ENCODE measurements around the gene FNDC3B.

The FNDC3B gene

DNA sequence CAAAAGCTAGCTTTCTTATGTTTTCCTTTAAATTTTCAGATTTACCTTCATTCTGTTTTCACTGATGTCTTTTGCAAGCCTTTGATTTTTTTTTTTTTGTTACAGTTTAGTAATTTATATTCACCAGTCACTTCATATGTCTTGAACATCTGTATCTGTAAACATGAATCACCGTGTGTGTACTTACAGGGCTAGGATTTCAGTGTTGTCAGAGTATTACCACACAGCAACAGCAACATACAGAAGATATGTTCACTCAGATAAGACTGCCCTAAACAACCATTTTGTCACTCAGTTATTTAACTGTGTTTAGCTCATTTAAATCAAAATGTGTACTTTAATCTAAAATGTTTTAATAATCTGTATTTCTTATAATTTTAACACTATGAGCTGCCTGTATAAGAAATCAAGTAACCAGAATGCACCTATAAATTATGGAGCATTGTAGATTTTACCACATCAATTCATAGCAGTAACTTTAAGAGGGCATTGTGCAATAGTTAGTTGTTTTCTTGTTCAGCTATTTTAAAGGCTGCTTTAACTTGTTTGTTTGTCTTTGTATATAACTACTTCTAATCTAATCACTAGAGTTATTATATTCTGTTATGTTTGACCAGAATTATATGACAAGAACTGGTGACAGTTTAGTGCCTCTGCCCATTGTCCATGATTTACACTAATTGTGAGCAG is 358.5 kb downstream of the FNDC3B start:
- no peak for DNase-seq
- intact Hi-C loops (cut with DNase I), result no loop called here

DNA sequence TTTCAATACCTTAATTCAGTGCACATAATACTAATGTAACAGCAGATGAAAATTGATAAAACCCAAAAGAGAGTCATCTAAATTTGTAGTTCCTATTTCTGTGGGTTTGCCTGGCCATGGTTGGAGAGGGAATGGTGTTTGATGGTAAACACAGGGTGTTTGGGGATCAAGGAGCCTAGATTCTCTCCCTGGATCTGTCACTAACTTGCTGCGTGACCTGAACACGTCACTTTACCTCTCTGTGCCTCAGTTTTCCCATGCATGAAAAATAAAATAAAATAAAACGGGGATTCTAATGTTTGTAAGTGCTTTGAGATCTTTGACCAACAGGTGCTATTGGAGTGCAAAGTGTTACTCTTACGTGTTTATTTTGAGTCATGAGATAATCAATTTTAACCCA is 359.1 kb downstream of the FNDC3B start:
- no peak for DNase-seq
- intact Hi-C loops (cut with DNase I), result no loop called here

- intact Hi-C loops (cut with DNase I), result no loop called here
- no peak for DNase-seq
These were observed 362.7 kb downstream of the FNDC3B start for GRCh38 chr3:172402090-172402489.

GRCh38 chr3:172402892-172403643 is 363.7 kb downstream of the FNDC3B start:
- intact Hi-C loops (cut with DNase I), result no loop called here
- no peak for DNase-seq

- intact Hi-C loops (cut with DNase I), result no loop called here
- no peak for DNase-seq
These were observed 365.0 kb downstream of the FNDC3B start for GRCh38 chr3:172404237-172404962.

DNA sequence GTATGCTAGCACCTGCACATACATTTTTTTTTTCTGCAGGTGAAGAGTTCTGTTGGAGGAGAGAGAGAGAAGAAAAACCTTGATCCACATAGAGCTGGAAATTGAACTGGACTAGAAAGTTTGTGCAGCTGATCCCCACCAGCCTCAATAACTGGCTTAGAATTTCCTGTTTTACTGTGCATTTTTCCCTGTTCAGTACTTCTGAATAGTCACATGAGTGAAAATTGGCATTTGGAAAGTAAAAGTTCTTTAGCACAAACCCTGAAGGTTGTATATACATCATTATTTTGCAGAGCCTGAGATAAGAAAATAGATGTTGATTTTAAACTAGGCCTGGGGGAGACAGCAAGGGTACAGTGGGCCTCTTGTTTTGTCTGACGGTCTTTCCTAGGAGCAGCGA is 366.5 kb downstream of the FNDC3B start:
- no peak for DNase-seq
- intact Hi-C loops (cut with DNase I), result no loop called here

DNA sequence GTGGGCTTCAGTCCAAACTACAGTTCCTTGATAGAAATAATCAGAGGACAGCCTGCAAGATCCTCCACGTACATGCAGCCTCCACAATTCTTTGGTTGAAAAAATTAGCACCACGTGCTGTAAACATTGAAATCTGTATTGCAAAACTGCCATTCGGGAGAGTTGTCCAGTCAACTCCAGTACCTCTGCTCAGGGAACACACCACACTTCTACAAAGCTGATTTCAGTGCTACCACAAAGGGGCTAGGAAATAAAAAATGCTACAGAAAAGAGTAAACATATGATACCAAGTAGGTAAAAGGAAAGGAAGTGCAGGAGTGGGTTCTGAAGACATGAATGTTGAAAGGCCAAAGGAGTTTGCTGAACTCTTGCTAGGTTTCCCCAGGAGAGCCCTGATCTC is 368.5 kb downstream of the FNDC3B start:
- intact Hi-C loops (cut with DNase I), result no loop called here
- DNase-seq, result no peak

- intact Hi-C loops (cut with DNase I), result no loop called here
- no peak for DNase-seq
These were observed 371.5 kb downstream of the FNDC3B start for GRCh38 chr3:172410702-172411477.

DNA sequence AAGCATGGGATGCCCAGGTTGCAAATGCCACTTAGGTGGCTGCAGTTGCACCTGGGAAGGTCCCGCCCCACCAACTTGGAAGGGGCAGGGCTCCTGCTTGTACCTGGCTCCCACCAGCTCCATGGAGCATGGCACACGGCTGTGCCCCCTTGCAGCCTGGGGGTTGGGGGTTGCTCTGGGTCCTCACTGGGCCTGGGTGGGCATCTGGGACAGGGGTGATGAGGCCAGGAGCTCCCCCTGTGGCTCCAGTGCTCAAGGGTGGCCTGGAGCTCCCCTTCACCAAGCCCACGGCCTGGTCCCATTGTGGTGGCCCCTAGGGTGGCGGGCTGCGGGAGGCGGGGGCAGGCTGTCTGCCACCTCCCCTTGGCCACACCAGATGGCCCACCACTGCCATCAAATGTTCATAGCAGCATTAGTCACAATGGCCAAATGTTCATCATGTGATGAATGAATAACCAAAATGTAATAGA is 372.1 kb downstream of the FNDC3B start:
- no peak for DNase-seq

DNA sequence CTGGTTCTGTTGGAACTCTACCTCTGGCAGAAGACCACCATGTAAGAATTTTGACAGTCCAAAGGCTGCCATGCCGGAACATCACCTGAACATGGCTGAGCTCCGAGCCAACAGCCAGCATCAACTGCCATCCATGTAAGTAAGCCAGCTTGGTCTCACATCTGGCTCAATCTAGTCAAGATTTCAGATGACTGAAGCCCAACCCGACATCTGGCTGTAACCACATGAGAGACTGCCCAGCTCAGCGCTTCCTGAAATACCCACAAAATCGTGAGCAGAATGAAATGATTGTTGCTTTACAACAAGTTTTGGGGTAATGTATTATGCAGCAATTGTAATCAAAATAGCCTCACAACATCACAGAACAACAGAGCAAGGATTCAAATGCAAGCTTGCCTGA is 375.9 kb downstream of the FNDC3B start:
- intact Hi-C loops (cut with DNase I), result no loop called here

More for the DNA sequence above, 372.1 kb downstream of the FNDC3B start:
- intact Hi-C loops (cut with DNase I), result no loop called here

GRCh38 chr3:172437713-172438112 is 398.3 kb downstream of the FNDC3B start:
- DNase-seq, result no peak
- intact Hi-C loops (cut with DNase I), result no loop called here

More for the DNA sequence above, 375.9 kb downstream of the FNDC3B start:
- no peak for DNase-seq

DNA sequence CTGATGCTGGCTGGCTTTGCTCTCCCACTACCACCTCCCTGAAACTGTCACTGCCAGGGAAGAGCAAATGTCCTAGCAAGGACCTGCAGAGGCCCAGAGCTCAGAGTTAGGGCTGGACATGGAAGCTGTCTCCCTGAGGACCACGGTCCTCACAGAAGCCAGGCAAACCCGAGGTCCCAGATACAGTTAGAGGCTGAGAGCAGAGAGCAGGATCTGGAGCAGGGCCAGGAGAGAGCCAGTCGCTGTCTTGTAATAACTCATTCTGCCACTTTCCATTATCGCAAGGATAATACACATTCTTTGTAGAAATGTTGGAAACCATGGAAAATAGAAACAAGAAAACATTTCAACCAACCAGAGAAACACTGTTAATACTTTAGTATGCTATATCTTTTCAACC is 398.8 kb downstream of the FNDC3B start:
- intact Hi-C loops (cut with DNase I), result no loop called here
- DNase-seq, result no peak

- intact Hi-C loops (cut with DNase I), result no loop called here
- no peak for DNase-seq
These were observed 402.2 kb downstream of the FNDC3B start for GRCh38 chr3:172441581-172441980.

DNA sequence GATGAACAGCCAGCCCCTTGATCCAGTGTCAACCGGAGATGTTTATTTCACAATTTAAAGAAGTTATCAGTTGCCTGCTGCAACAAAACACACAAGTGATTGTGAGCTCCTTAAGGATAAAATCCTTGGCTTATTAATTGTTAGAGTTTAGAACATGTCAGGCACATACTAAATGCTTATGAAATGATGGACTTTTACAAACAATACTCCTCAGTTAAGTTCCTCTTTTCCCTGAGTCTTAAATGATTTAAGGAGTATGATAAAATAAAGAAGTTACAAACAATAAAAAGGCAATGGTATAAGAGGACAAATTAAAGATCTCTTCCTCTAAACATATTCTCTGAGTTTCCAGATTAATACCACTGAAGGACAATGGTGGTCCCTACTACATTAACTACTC is 403.2 kb downstream of the FNDC3B start:
- no peak for DNase-seq
- intact Hi-C loops (cut with DNase I), result no loop called here

DNA sequence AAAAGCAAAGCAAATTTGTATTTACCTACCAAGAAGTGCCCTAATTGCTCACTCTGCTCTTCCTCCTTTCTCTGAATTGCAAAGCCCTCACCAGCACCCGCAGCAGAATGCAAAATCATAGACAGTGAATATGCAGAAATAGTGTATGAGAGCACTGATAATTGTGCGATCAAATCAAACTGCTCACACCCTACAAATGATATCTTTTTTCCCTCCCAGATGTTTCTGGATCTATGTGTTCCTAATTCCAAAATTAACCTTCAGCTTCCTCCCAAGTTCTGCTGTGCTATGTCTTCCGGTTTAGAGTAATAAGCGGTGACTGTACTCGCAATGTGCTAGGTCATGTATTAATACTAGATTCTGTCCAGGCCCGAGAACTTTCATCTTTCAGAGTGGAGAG is 405.4 kb downstream of the FNDC3B start:
- DNase-seq, result no peak
- intact Hi-C loops (cut with DNase I), result no loop called here

DNA sequence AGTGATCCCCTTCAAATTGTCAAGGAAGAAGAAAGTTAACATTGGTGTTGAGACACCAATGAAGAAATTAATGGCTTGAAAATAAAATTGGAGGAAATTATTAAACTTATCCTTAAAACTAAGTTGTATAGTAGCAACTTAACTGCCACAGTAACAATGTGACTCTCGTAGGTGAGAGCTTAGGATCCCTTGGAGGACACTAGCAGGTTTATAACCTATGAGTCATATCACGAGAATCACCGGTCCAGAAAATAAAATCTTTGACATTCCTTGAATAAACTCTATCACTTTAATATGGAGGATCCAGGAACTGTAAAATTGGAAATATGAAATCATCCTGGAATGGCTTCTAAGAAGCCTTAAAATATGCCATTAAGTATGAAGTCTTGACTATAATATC is 406.8 kb downstream of the FNDC3B start:
- no peak for DNase-seq
- intact Hi-C loops (cut with DNase I), result no loop called here

DNA sequence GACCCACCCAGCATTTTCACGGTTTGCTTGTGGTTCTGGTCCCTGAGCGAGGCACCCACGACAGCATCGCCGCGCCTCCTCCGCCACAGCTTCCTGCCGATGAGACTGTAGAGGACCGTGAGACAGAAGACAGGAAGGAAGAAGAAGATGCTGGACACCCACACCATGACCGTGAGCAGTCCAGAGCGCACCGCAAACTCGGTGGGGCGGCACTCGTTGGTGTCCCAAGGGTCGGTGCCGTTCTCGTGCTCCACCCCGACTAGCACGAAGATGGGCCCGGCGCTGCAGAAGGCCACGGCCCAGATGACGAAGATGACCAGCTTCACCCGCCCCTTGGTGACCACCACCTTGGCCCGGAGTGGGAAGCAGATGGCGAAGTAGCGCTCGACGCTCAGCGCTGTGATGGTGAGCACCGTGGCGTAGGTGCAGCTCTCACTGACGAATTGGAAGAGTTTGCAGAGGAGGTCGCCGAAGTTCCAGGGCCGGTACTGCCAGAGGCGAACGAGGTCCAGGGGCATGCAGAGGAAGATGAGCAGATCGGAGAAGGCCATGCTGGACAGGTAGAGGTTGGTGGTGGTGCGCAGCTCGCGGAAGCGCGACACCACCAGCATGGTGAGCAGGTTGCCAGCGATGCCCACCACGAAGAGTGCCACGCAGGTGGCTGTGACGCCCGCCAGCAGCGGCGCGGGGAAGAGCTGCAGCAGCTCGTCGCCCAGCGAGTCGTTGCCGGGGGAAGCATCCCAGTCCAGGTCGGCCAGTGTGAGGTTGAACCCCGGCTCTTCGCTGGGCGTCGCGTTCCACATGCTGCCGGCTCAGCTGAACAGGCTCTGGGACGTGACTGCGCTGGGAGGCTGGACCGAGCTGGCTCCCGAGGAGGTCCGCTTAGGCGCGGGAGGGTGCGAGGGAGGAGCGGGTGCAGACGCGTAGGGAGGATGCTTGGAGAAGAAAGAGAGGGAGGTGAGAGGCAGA is 408.5 kb downstream of the FNDC3B start, which contains the start of gene GHSR:
TSS of gene GHSR (minus strand) at position 846 of the 969 bp plus-strand sequence. CDS start at position 803, 43 bp downstream.
- peak in 6 of 42 donors; percentile 2 to 12 (median 6) for DNase-seq
- intact Hi-C loops (cut with DNase I), result no loop called here

Data from head of caudate nucleus (tissue), 42 donors.